OCI-M2 (cell line): ENCODE results near the gene SUSD4.

Experiments used
- DNase-seq: peaks from one replicate; lab custom pipeline; 2025; ENCODE audit not compliant: unreplicated experiment; lab: John Stamatoyannopoulos, UW

SUSD4 gene

GRCh38 chr1:223363057-223363855, 720 bp downstream of the SUSD4 start:
- DNase-seq, result no peak

GRCh38 chr1:223358826-223359225, 5.2 kb downstream of the SUSD4 start:
- DNase-seq, result no peak

DNA sequence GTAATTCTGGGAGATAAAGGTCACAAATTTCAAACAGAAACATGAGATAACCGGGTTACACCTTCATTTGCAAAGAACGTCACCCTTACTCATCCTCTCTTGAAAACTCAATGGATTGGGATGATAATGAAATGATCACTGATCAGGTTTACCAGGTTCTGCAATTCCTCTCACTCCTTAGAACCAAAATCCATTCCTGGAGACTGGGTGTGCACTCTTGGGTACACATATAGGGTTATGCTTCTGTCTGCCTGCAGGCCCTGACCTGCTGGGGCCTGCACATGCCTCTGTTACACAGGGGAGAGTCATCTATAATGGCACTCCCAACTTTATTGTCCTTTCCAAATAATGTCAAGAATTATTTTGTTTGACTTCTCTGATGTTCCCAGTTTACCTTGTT, 8.3 kb downstream of the SUSD4 start:
- DNase-seq, result no peak

- DNase-seq, result no peak
Observed at GRCh38 chr1:223353939-223354338, 10.0 kb downstream of the SUSD4 start.

- DNase-seq, result no peak
Observed at GRCh38 chr1:223352944-223353343, 11.0 kb downstream of the SUSD4 start.

DNA sequence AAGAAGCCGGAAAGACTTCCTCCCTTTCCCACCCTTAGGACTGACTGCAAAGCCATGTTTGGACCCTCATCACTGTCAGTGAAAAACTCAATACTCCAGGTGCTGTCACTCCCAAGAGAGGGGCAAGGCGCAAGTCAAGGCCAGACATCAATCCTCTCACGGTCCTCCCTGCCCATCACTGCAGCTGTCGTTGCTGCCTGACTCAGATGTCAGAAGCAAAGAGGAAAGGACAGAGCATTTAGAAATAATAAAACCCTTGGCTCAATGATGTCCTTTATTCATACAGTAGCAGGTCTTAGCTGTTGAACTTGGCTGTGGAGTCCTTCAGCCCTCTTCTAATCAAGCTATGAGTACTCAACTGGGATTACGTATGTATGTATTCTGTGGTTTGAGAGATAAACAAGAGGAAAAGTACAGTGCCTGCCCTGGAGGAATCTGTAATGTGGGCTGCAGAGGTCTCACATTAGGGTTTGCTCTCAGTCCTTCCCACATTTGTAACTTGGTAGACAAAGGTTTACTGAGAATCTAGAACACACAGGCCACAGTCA, 13.5 kb downstream of the SUSD4 start:
- DNase-seq, result no peak

DNA sequence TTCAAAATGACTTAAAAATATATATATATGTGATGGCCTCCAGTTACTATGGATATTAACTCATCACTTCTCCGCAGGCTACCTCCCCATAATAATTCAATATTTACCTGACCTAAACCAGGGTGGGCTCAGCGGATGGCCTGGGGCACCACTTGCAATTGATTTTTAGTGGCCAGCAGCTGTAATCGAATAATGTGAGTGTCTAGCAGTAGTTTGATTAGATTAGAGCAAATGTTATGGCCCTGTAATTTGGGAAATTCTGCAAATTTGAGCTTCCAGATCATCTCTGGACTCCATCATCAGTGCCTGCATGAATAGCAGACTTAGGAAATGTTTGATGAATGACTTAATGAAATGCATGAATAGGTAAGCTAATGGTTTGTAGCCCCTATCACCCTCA, 14.7 kb downstream of the SUSD4 start:
- no peak for DNase-seq

- DNase-seq, result no peak
Observed at GRCh38 chr1:223348439-223348838, 15.5 kb downstream of the SUSD4 start.

DNA sequence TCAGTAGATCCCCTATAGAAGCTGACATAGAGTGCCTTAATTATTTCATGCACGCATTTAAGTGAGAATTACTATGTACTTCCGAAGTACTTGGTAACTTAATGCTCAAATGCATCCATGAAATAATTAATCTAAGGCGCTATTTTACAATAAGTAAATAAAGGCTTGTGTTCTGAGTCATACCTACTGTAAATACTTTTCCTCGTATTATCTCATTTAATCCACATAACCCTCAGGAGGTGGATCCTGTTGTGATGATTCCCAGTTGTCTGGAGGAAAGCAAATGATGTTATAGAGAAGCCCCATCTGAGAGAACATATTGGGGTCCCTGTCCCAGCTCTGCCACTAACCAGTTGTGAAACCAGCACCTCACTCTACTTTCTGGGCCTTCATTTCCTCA, 16.4 kb downstream of the SUSD4 start:
- no peak for DNase-seq

DNA sequence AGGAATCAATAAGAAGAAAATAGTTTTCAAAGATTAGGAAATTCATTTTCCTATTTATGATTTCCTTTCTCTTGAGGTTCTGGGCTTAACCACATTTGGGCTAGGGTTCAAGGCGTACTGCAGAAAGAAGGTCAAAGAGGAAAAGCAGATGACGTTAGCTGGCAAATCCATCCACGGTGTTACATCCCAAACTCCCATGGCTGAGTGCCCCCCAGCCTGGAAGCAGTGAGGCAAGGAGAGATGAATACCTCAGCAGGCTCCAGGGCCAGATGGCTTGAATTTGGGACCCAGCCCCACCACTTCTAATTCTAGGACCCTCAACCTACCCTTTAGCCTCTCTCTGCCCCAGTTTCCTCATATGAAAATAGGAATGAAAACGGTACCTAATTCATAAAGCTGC, 17.7 kb downstream of the SUSD4 start:
- DNase-seq, result no peak

- no peak for DNase-seq
Observed at GRCh38 chr1:223345720-223346119, 18.3 kb downstream of the SUSD4 start.

GRCh38 chr1:223344491-223344890, 19.5 kb downstream of the SUSD4 start:
- DNase-seq, result no peak

DNA sequence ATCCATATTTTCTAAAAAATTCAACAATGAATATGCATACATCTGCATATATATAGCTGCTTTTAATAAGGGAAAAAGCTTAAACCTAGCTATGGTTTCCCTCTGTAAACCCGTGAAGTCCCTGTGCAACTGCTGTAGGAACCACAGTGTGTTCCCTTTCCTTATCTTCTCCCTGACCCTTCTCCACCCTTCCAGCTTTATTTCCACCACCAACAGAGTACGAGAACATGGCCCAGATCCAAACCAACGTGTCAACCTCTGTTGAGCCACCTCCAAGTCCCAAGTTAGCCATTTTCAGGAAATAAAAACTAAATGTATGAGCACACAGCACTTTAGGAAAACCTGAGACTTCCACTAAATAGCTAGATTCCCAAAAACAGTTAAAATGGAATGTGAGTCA, 20.3 kb downstream of the SUSD4 start:
- DNase-seq, result no peak

- DNase-seq, result no peak
Observed at GRCh38 chr1:223341121-223341520, 22.9 kb downstream of the SUSD4 start.

DNA sequence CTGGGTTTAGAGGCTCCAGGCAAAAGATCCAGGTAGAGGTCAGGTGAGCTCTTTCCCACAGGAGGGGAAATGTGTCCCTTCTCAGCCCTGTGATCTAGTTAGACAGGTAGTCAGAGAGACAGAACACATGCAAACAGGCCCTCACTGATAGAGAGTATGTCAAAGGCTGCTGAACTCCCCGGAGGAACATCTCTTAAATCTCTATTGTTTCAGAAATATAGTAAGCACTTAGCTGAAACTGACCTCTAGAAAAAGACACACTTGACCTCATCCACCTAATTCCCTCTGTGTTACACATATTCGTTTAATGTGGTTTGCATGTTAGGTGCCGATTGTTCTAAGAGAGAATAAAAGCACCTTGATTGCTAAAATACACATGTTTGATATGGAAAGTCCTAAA, 23.3 kb downstream of the SUSD4 start:
- no peak for DNase-seq

GRCh38 chr1:223339861-223340260, 24.1 kb downstream of the SUSD4 start:
- no peak for DNase-seq

GRCh38 chr1:223338811-223339746, 24.9 kb downstream of the SUSD4 start:
- no peak for DNase-seq

GRCh38 chr1:223337174-223337869, 26.7 kb downstream of the SUSD4 start:
- no peak for DNase-seq

DNA sequence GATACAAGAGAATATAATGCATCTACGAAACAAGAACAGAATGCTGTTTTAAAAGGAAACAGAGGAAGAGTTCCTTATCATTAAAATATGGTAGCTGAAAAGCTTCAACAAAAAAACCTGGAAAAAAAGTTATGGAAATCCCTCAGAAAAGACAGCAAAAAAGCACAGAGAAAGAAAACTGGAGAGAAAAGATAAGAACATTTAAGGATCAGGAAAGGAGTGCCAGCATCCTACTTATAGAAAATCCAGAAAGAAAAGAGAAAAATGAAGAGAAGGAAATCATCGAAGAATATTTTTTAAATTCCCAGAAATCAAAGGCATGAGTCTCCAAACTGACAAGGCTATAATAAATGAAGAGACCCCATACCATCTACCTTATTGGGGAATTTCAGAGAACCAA, 29.8 kb downstream of the SUSD4 start:
- DNase-seq, result no peak

GRCh38 chr1:223332997-223333396, 31.0 kb downstream of the SUSD4 start:
- DNase-seq, result no peak

DNA sequence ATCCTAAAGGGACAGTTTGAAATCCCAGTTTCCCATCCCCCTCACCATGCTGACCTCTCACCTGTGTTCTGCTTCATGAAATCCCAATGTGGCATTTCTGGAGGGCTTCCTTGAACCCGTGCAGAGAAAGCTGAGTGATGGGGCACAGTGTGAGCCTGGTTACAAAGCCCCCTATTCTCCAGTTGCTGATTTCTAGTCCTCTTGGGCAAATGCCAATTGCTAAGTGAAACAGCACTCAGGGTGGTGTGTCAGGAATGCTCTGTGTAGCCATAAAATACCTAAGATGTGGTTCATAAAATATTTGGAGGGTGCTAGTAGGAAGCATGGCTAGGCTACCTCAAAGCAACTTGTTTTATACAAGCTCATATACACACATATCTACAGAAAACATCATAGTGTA, 32.0 kb downstream of the SUSD4 start:
- no peak for DNase-seq
